Adipocyte (in vitro differentiated cells): Measurements from ENCODE around the gene ACD.

Experiments
- DNase-seq: peaks from one replicate; pipeline ENCODE4 v3.0.0-alpha.2; 2015; ENCODE audit warnings: low read depth
- H3K27me3 ChIP-seq: replicated peaks from 2 replicates; pipeline ENCODE4 v1.7.0; 2013; ENCODE audit warnings: mild to moderate bottlenecking, low read length, moderate library complexity; ENCODE audit not compliant: control insufficient read depth, insufficient read depth
- H3K36me3 ChIP-seq: 2 replicates; pipeline ENCODE4 v1.7.0; 2013; ENCODE audit warnings: low read length, mild to moderate bottlenecking, moderate library complexity; ENCODE audit not compliant: control insufficient read depth, insufficient read depth, severe bottlenecking
- H3K4me1 ChIP-seq: 2 replicates; pipeline ENCODE4 v1.7.0; 2013; ENCODE audit warnings: mild to moderate bottlenecking, low read length, moderate library complexity; ENCODE audit not compliant: control insufficient read depth, insufficient read depth
- H3K4me3 ChIP-seq: 2 replicates; pipeline ENCODE4 v1.7.0; 2013; ENCODE audit warnings: mild to moderate bottlenecking, low read length, moderate library complexity
- H3K9ac ChIP-seq: 2 replicates; pipeline ENCODE4 v1.7.0; 2013; ENCODE audit warnings: mild to moderate bottlenecking, low read length, moderate library complexity
- H3K9me3 ChIP-seq: 2 replicates; pipeline ENCODE4 v1.7.0; 2013; ENCODE audit warnings: mild to moderate bottlenecking, low read length, moderate library complexity; ENCODE audit not compliant: control insufficient read depth

ACD gene

DNA sequence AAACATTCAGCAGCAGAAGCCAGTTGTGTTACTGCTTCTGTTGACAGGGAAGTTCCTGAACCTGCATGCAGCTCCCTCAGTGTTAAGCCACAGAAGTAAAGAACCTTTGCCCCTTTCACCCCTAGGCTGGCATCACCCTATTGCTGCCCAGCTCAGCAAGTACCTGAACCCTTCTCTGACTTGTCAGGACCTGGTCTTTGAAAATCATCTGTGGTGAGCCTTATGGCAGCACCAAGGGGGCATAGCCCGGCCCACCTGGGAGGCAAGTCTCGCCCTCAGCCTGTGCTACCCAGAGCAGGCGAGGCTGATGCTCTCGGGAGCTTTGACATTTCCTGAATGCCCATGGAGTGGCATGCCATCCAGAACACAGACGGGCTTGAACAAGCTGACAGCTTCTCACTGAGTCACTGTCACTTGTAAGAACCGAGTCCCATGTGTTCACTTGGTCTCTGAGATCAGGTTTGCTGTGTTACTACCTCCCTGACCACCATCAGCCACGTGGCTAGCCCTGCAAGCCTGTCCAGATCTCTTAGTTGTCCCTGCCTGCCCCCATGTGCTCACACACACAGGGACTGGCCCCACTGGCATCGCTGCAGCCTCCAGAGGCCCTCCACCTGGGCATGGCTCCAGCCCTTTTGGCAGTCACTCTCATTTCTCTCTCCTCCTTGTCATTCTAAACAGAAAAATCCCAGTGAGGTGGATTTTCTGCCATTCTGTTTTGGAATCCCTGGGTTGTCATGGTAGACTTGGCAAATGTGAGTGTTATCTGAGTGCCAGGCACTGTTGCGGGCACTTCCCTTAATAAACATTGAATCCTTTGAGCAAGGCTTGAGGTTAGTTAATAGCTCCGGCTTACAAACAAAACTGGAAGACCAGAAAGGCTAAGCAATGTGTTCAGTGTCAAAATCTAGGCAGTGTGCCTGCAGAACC, 18.0 kb downstream of the ACD start:
- DNase-seq: peak; percentile 29
- H3K4me3 ChIP-seq: no peak overlapping the region
- peaks cover 22% of the 10 kb centered on the region for H3K27me3 ChIP-seq
- H3K36me3 ChIP-seq: peaks cover 21% of the 10 kb centered on the region
- no peak overlapping the region for H3K9ac ChIP-seq
- H3K9me3 ChIP-seq: no peaks in the 10 kb centered on the region
- peaks cover 10% of the 10 kb centered on the region for H3K4me1 ChIP-seq

DNA sequence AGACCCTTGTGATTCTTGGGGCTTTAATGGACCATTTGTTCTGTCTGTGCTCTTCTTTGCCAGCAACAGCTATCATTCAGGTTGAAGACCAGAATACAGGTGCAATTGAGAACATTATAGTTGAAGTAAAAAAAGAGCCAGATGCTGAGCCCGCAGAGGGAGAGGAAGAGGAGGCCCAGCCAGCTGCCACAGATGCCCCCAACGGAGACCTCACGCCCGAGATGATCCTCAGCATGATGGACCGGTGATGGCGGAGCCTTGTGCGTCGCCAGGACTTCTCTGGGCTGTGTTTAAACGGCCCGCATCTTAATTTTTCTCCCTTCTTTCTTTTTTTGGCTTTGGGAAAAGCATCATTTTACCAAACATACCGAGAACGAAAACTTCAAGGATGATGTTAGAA, 22.4 kb downstream of the ACD start:
- no peak overlapping the region for H3K4me3 ChIP-seq
- H3K36me3 ChIP-seq: peaks cover 45% of the 10 kb centered on the region
- peaks cover 13% of the 10 kb centered on the region for H3K4me1 ChIP-seq
- no peak for DNase-seq
- H3K9ac ChIP-seq: no peak overlapping the region
- no peaks in the 10 kb centered on the region for H3K9me3 ChIP-seq
- no peaks in the 10 kb centered on the region for H3K27me3 ChIP-seq

DNA sequence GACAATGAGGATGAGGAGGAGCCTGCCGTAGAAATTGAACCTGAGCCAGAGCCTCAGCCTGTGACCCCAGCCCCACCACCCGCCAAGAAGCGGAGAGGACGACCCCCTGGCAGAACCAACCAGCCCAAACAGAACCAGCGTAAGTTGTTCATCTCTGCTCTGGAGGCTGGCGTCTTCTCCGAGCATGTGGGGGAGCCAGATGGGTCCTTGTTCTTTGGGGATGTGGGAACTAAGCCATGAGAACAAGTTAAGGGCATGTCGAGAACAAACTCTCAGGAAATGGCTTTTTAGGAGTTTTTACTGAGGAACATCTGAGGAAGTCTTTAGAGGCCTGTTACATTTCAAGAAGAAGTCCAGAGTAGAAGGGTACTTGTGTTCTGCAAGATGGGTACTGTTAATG, 23.3 kb downstream of the ACD start:
- Histone ChIP-seq H3K4me1 (peaks cover 10% of the 10 kb centered on the region), H3K36me3 (peaks cover 45% of the 10 kb centered on the region), H3K9me3 (no peaks in the 10 kb centered on the region), H3K27me3 (no peaks in the 10 kb centered on the region), H3K9ac (no peak overlapping the region), H3K4me3 (no peak overlapping the region)
- DNase-seq: no peak

DNA sequence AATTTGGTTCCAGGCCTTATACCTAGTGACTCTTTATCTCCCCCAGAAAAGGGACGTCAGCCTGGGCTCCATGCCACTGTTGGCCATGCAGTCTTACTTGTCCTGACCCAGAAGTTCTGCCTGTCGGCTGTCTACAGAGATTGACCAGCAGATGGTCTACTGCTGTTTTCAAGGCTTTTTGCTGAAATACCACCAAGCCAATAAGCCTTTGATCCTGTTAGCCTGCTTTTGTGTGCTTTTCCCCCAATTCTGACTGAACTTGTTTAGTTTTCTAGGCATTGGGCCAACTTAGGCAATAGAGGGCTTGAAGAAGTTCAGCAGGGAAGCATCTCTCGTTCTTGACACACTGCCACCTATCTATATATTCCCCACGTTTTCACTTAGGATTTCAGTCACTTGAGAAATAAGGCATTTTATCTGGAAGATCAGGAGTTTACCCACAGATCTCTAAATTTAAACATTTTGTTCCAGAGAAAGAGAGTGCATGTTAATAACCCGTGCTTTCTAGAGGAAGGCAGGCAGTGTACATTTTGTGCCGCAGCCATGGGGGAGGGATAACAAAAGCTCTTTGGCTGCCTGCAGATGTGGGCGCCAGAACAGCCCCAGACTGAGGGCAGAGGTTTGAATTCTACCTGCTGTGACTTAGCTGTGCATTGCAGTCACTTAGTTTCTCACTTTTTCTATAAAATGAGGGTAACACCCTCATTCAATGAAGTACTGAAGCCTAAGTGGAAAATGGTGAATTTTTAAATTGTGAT, 27.5 kb downstream of the ACD start:
- no peaks in the 10 kb centered on the region for H3K27me3 ChIP-seq
- peaks cover 7% of the 10 kb centered on the region for H3K4me1 ChIP-seq
- H3K4me3 ChIP-seq: no peak overlapping the region
- H3K36me3 ChIP-seq: peaks cover 51% of the 10 kb centered on the region
- DNase-seq: peak; percentile 84
- no peaks in the 10 kb centered on the region for H3K9me3 ChIP-seq
- no peak overlapping the region for H3K9ac ChIP-seq

DNA sequence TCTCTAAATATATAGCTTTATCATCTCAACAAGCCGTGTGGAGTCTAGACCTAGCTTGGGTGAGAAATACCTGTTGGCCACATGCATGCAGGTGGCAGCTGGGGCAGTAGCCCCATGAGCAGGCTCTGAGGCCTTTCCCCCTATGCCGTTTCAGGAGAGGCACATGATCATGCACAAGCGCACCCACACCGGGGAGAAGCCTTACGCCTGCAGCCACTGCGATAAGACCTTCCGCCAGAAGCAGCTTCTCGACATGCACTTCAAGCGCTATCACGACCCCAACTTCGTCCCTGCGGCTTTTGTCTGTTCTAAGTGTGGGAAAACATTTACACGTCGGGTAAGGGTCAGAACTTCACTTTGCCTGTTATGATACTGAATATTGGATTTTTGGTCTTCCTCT, 31.8 kb downstream of the ACD start:
- H3K36me3 ChIP-seq: peaks cover 48% of the 10 kb centered on the region

DNA sequence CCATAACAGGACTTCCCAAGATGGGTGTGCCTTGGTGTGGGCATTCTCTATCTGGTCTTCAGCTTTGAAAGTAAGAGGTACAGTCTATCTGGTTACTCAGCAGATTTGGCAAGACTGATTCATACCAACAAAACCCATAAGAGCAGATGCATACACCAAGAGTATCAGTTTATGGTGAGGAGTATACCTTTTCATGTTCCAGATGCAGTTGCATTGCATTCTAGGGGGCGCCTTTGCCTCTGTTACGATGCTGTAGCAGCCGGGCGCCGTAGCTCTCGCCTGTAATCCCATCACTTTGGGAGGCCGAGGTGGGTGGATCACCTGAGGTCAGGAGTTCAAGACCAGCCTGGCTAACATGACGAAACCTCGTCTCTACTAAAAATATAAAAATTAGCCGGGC, 46.3 kb downstream of the ACD start:
- H3K27me3 ChIP-seq: no peaks in the 10 kb centered on the region
- H3K9ac ChIP-seq: no peak overlapping the region
- H3K36me3 ChIP-seq: peaks cover 29% of the 10 kb centered on the region
- H3K9me3 ChIP-seq: no peaks in the 10 kb centered on the region
- no peaks in the 10 kb centered on the region for H3K4me1 ChIP-seq
- H3K4me3 ChIP-seq: no peak overlapping the region
- no peak for DNase-seq

More for the DNA sequence above, 31.8 kb downstream of the ACD start:
- Histone ChIP-seq H3K9me3 (no peaks in the 10 kb centered on the region), H3K4me3 (no peak overlapping the region), H3K4me1 (peaks cover 7% of the 10 kb centered on the region), H3K27me3 (no peaks in the 10 kb centered on the region), H3K9ac (no peak overlapping the region)
- no peak for DNase-seq

DNA sequence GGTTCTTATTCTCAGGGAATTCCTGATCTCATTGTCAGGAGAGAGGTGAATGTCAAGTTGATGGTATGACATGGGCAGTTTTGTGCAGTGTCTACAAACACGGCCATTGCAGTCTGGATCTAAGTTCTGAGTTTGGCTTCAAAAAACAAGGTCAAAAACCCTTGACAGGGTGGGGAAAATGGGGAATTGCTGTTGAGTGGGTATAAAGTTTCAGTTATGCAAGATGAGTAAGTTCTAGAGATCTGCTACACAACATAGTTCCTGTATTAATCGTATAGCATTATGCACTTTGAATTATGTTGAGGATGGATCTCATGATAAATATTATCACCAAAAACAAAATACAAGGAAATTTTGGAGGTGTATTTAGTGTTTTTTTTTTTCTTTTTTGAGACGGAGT, 51.7 kb downstream of the ACD start:
- no peaks in the 10 kb centered on the region for H3K27me3 ChIP-seq
- DNase-seq: no peak
- H3K9ac ChIP-seq: no peak overlapping the region
- no peaks in the 10 kb centered on the region for H3K4me1 ChIP-seq
- no peaks in the 10 kb centered on the region for H3K9me3 ChIP-seq
- peaks cover 17% of the 10 kb centered on the region for H3K36me3 ChIP-seq
- no peak overlapping the region for H3K4me3 ChIP-seq
